ENCODE measurements around the gene BCKDHB.

- TF ChIP-seq POLR2A (IDR thresholded peaks at IDR 0.05; ENCODE audit: low read depth, low read length) (no peak), TAF1 (IDR thresholded peaks at IDR 0.05; ENCODE audit: low read depth, low read length) (no peak), POLR2AphosphoS5 (IDR thresholded peaks at IDR 0.05; ENCODE audit: low read depth, low read length) (no peak)
These were observed 250.6 kb downstream of the BCKDHB start for GRCh38 chr6:80357081-80357480.
